ENCODE measurements around the gene ATAD3C.

- TF ChIP-seq EP300 (IDR thresholded peaks at IDR 0.05), result no peak
- TF ChIP-seq CTCF (IDR thresholded peaks at IDR 0.05), result no peak
- TF ChIP-seq POLR2A (IDR thresholded peaks at IDR 0.05; ENCODE audit: low read depth), result no peak
Observed at GRCh38 chr1:1421147-1421906, 28.2 kb upstream of the ATAD3C start, which contains the start of gene ANKRD65.
